Measurements from ENCODE around the gene GLUL. TPM values are rescaled to one million over a fixed set of nuclear protein-coding genes. Genes with fewer than 3 reads are reported as not detected.

The GLUL gene
- total RNA-seq, result 100 to 1,000 TPM; 205 to 220 TPM

GRCh38 chr1:182391362-182392049 is at the start of gene GLUL:
Gene GLUL (minus strand): TSS chr1:182391790. CDS start chr1:182388737, 3,053 bp downstream.

GRCh38 chr1:182400567-182400966 is 9.0 kb upstream of the GLUL start, which contains the start of gene TEDDM1:
Gene TEDDM1 (minus strand): TSS chr1:182400667. CDS start chr1:182400485, 182 bp downstream.

Other genes starting within 250 kb of the GLUL start
- not detected for gene TEDDM1, start 8.9 kb upstream of the GLUL start, total RNA-seq
- not detected for gene RGSL1, start 58.4 kb upstream of the GLUL start, total RNA-seq
- gene RNASEL, start 197.5 kb upstream of the GLUL start, total RNA-seq, result 1 to 10 TPM; 5.1 to 5.8 TPM
- gene RGS16, start 212.6 kb upstream of the GLUL start, total RNA-seq, result 1 to 10 TPM; 4.0 to 4.2 TPM